Thyroid gland (tissue), 4 donors: ENCODE results near the gene ITGB7. TPM values are rescaled to one million over a fixed set of nuclear protein-coding genes. Genes with fewer than 3 reads are reported as not detected.

Source experiments
- DNase-seq, 2 donors: peaks; one replicate each; pipeline ENCODE4 v3.0.0-alpha.2; 2019
- H3K27ac ChIP-seq, 3 donors: fragments of 200-600 bp; sonication (generic); 1 replicate in 2 of 3; 2 replicates in 1 of 3; pipeline ENCODE4 v1.5.1; 2016 to 2019; ENCODE audit warnings: mild to moderate bottlenecking in 1 of 3, moderate library complexity in 1 of 3
- H3K27me3 ChIP-seq: fragments of 200-600 bp; sonication (generic); one replicate; pipeline ENCODE4 v1.5.1; 2019
- H3K36me3 ChIP-seq, 2 donors: fragments of 200-600 bp; sonication (generic); one replicate each; pipeline ENCODE4 v1.5.1; 2016 to 2019
- H3K4me1 ChIP-seq, 2 donors: fragments of 200-600 bp; sonication (generic); one replicate each; pipeline ENCODE4 v1.5.1; 2017 to 2019
- H3K4me3 ChIP-seq, 3 donors: fragments of 200-600 bp; sonication (generic); replicated peaks in 1 of 3; 1 replicate in 2 of 3; 2 replicates in 1 of 3; pipeline ENCODE4 v1.5.1; 2016; ENCODE audit warnings: mild to moderate bottlenecking in 1 of 3
- H3K9me3 ChIP-seq: fragments of 200-600 bp; sonication (generic); one replicate; pipeline ENCODE4 v1.5.1; 2017
- CTCF ChIP-seq, 6 experiments: fragments of 200-600 bp in 3 of 6; fragments of 450-650 bp in 3 of 6; sonication (generic) in 3 of 6; IDR thresholded peaks; one replicate each; pipeline ENCODE4 v1.5.1; 2016 to 2019; ENCODE audit warnings: antibody characterized with exemption in 6 of 6, mild to moderate bottlenecking in 2 of 6, inconsistent platforms in 1 of 6, moderate library complexity in 1 of 6
- POLR2A ChIP-seq, 2 donors: fragments of 450-650 bp; IDR thresholded peaks; one replicate each; pipeline ENCODE4 v1.6.1; 2017; ENCODE audit warnings: antibody characterized with exemption in 2 of 2, mild to moderate bottlenecking in 2 of 2, moderate library complexity in 1 of 2
- WGBS, 2 donors: methylation state at CpG; one replicate each; pipeline ENCODE4 v1.1.5; 2017; 5-methylcytosine and 5-hydroxymethylcytosine counted together
- intact Hi-C: fragments of 100-400 bp; cut with DNase I; formaldehyde crosslinking; loops from one replicate; pipeline ENCODE4 v1.15.1; 2023
- total RNA-seq, 4 donors: library from RNA; depleted of rRNA; stranded (reverse); fragments of >200 nt; gene quantifications; one replicate each; pipeline ENCODE4 v1.2.3, GENCODE V29; 2016

The ITGB7 gene
- total RNA-seq, 4 donors from 2014 or later: 3.2 to 15.6 (median 4.9) TPM

DNA sequence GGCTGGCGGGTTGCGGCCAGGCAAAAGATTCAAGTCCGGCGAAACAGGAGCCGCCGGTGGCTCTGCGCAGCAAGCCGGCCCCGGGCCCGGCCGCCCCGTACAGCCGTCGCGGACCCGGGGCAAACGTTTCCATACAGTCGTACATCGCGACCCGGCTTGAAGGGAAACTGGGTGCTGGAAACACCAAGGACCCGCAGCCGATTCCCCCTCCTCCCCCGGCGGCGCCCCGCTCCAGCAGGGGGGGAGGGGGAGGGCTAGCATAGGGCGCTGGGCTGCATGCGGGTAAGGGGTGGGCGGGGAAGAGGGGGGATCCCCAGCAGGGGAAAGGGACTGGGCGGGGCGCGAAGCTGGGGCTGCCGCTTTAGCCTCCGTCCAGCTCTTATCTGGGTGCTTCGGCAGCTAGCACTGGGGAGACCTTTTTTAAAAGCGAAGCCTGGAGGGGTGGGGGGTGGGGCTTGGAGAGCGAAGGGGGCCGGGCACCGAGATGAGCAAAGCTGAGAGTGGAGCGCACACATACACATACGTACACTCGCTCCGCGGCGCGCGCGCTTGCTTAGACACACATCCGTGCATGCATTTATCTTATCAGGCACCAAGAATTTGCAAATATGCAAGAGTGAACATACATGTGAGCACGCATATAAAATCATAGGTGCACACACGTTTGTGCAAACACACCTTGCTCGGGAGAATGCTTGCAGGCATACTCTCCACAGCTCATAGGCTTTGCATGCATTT lies 13.1 kb upstream of the ITGB7 start:
- H3K36me3 ChIP-seq: peaks cover 1 to 3% of the 10 kb centered on the region in 2 donors
- peak; percentile 47 to 52 for DNase-seq
- no peaks in the 10 kb centered on the region for H3K27me3 ChIP-seq
- 0 to 1% methylated on average over 28 to 33 of the region's 53 CpGs for WGBS, 2 donors
- intact Hi-C loops: no loop called here
- TF ChIP-seq CTCF (IDR thresholded peaks at IDR 0.05) (no peak), POLR2A (IDR thresholded peaks at IDR 0.05) (no peak)
- peaks cover 31 to 71% of the 10 kb centered on the region in 2 donors for H3K4me1 ChIP-seq
- H3K9me3 ChIP-seq: no peaks in the 10 kb centered on the region
- peak overlapping the region; percentile 6 to 60 (median 16) for H3K4me3 ChIP-seq
- peak overlapping the region; percentile 35 to 99 (median 98) for H3K27ac ChIP-seq

DNA sequence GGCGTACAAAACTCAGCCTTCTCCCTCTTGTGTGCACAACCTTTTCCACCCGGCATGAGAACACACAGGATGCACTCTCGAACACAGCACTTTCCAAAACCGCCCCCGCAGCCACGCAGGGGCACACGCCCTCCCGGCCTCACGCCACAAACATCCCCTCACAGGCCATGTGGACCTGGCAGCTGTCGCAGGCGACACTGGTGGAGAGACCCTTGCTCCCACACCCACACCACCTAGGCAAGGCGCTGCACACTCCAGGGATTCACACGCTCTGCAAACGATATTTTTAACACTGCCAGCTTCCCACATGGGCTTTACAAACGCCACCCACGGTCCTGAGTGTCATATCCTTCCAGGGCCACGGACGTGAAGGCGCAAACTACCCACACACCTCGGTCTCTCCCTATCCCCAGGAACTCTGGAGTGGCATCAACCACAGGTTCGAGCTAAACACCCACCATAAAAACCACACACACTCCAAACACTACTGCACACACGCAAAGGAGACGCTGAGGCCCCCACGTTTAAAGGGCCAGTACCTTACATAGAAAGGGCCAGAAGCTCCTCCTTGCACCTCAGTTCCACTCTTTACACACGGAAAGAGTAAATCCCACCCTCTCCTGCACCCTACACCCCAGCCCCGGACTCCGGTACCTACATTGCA lies 12.4 kb upstream of the ITGB7 start:
- WGBS, 2 donors: 11 to 18% methylated on average over 26 to 27 of the region's 27 CpGs
- H3K9me3 ChIP-seq: no peaks in the 10 kb centered on the region
- no peak for TF ChIP-seq POLR2A (IDR thresholded peaks at IDR 0.05)
- TF ChIP-seq CTCF (IDR thresholded peaks at IDR 0.05): no peak
- peaks cover 6 to 10% of the 10 kb centered on the region in 2 donors for H3K36me3 ChIP-seq
- no peaks in the 10 kb centered on the region for H3K27me3 ChIP-seq
- DNase-seq: no peak
- peaks cover 25 to 68% of the 10 kb centered on the region in 2 donors for H3K4me1 ChIP-seq
- H3K27ac ChIP-seq: peak overlapping the region; percentile 35 to 98 (median 71)
- intact Hi-C loops: no loop called here
- peak overlapping the region; percentile 6 to 60 (median 6) for H3K4me3 ChIP-seq

- Histone ChIP-seq H3K27ac (peak overlapping the region; percentile 35 to 98 (median 71)), H3K9me3 (no peaks in the 10 kb centered on the region), H3K36me3 (peaks cover 13% of the 10 kb centered on the region in 2 donors), H3K4me1 (peaks cover 20 to 61% of the 10 kb centered on the region in 2 donors), H3K27me3 (no peaks in the 10 kb centered on the region), H3K4me3 (peak overlapping the region in 2 of 3 donors; percentile 6 to 60)
- no peak for DNase-seq
- WGBS, 2 donors: 59 to 70% methylated on average over 24 to 28 of the region's 30 CpGs
- intact Hi-C loops: no loop called here
- TF ChIP-seq CTCF (IDR thresholded peaks at IDR 0.05) (no peak), POLR2A (IDR thresholded peaks at IDR 0.05) (no peak)
Observed at GRCh38 chr12:53218551-53219291, 11.7 kb upstream of the ITGB7 start.

- Histone ChIP-seq H3K27me3 (no peaks in the 10 kb centered on the region), H3K27ac (peak overlapping the region; percentile 50 to 98 (median 71)), H3K36me3 (peaks cover 15 to 18% of the 10 kb centered on the region in 2 donors), H3K4me1 (peaks cover 18 to 53% of the 10 kb centered on the region in 2 donors), H3K9me3 (no peaks in the 10 kb centered on the region), H3K4me3 (peak overlapping the region in 1 of 3 donors; percentile 60)
- TF ChIP-seq POLR2A (IDR thresholded peaks at IDR 0.05): no peak
- no peak for TF ChIP-seq CTCF (IDR thresholded peaks at IDR 0.05)
- 65 to 66% methylated on average over 2 to 3 of the region's 3 CpGs for WGBS, 2 donors
- intact Hi-C loops: no loop called here
- DNase-seq: no peak
Observed at GRCh38 chr12:53217931-53218307, 10.9 kb upstream of the ITGB7 start.
